Activated T-cell treated with anti-CD3 and anti-CD28 coated beads, Interleukin-2, amount 50 U/mL, for 48 hours (primary cell): ENCODE results near the gene ITGB5.

ENCODE experiments used
- DNase-seq, 2 experiments: peaks; one replicate each; pipeline ENCODE4 v3.0.0-alpha.2; 2020

Gene ITGB5

DNA sequence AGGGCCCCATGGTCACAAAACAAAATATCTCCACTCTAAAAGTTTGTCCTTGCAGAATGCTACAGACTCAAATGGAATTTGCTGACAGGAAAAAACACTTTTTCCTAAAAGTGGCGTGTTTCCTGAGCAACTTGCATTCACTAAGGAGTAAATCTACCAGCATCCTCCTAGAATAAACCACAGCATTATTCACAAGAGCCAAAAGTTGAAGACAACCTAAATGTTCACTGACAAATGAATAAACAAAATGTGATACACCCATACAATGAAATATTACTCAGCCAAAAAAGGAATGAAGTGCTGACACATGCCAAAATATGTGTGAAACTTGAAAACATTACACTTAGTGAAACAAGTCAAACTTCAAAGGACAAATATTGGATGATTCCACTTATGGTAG lies 28.9 kb downstream of the ITGB5 start:
- DNase-seq, result no peak

DNA sequence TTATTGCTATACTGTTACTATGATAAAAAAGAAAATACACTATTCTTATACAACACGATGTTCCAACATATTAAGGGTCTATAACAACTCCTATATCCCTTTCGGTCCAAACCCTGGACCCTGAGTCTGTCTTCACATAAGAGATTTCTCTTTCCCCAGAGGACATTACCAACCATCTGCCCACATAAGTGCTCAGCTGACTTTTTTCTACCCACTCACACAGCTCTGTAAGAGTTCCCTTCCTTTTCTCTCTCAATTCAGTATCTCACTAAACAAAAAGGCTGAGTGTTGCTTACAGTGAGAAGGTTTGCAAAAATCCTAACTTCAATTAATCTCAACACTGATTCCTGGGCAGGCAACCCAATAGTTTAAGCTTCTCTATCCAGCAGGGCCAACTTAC lies 30.5 kb downstream of the ITGB5 start:
- DNase-seq, result no peak

DNA sequence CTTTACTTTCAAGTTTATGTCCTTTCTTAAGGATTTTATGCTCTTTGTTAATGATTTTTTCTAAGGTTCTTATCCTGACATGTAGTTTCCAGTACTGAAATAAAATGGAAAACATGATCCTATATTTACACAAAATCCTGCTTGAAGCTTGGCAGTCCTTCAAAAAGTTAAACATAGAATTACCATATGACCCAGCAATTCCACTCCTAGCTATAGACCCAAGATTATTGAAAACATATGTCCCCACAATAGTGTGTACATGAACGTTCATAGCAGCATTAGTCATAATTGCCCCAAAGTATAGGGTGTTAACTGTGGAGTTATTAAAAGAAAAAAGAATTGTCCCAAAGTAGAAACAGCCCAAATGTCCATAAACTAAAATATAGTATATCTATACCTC lies 33.2 kb downstream of the ITGB5 start:
- DNase-seq, result no peak

DNA sequence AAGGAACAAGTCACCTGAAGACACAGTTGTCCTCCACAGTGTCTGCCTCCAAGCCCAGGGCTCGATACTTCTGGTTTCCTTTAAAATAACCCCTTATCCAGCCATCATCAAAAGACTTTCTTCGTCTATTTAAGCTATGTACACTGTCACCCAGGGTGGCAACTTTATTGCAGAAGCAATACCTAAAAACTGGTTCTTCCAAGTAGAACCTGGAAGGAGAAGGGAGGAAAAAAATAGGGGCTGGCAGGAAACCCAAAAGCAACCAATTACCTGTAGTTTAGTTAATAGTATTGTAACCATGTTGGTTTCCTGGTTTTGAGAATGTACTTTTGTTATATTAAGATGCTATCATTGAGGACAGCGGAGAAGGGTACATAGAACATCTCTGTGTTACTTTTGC lies 33.7 kb downstream of the ITGB5 start:
- DNase-seq, result no peak

DNA sequence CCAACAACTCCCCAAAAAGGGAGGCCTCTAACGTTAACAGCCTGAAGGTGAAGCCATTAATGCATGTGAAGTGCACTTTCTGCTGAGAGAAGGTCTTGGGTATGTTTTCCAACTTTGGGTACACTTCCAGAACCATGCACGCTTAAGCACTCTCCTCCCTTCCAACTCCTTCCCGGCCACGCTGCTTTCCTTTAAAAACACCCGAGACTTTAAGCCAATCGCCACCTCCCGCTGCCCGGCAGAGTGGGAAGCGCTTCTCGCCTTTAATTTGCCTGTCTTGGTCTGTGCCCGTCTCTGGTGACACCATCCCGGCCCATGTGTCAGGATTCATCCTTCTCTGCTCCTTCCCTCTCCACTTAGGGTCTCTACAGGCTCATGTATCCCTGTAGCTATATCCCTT lies 35.3 kb downstream of the ITGB5 start:
- no peak for DNase-seq

DNA sequence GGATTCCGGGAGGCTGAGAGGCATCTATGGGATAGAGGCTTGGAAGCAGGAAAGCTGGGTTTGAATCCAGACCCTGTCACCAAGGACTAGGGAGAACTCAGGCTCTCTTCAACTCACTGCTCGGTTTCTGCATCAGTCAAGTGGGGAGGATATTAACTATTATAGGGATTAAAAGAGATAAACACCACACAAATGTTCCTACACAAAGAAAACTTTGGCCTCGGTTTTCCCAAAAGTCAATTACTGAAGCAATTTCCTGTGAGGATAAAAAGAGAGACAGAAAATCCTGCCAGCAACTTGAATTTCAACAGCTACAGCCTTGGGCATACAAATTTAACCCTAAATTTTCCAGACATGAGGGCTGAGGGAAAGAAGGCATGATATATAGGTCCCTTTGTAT lies 36.0 kb downstream of the ITGB5 start:
- DNase-seq, result no peak

DNA sequence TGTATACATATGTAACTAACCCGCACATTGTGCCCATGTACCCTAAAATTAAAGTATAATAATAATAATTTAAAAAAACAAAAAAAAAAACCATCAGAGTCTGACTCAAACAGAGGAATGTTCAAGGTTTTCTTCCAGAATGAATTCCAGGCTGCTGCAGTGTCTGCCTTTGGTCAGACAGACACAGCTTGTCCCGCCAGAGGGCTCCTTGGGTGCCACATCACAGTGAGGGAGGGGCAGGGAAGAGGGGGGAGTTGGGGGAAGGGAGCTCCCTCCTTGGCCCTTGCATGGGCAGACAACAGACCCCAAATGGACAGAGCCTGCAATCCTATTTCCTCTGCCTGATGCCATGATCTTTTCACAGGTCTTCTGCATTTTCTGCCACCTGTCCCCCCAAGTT lies 36.5 kb downstream of the ITGB5 start:
- no peak for DNase-seq

DNA sequence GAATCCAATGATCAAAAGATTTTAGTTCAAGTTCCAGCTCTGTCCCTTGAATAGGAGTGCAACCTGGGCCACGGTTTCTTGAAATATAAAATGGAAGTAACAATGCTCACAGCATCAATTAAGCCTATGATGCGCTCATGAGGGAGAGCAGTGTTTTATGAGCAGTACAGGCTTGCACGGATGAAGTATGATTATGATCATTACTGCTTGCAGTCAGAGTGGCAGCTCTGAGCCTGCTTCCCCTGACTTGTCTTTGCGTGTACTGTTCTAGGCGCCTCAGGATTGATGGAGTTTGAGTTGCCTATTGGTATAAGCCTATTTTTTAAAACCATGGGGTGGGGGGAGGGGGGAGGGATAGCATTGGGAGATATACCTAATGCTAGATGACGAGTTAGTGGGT lies 37.0 kb downstream of the ITGB5 start:
- no peak for DNase-seq

DNA sequence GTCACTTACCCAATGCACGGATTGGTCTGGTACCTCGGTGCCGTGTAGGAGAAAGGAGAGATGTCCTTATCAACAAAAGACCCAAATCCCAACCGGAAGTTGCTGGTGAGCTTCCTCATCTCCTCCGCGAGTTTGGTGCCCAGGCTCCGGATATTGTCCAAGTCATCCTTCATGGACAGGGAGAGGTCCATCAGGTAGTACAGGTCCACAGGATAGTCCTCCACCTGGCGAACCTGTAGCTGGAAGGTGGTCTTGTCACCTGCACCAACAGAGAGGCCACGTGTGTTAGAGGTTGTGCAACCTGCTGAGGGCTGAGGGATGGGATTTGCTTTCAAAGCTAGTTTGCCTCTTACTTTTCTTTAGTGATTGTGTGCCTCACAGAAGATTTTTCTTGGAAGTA lies 38.9 kb downstream of the ITGB5 start:
- DNase-seq, result no peak

DNA sequence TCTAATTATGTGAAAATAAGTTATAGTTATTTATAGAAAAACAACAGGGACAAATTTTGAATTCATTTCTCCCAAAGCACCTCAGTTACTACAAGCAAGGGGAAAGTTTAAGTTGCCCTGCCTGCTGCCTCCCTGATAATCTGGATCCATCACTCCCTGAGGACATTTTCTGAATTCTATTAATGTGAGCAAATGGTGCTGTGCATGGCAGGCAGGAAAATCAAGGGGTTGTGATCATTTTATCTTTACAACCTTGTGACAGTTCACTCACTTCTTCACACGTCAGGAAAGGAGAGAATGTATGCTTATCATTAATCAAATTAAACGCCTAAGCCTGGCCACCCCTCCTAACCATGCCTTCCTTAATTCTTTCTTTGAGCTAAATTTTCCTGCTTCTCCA lies 39.3 kb downstream of the ITGB5 start:
- DNase-seq, result no peak

DNA sequence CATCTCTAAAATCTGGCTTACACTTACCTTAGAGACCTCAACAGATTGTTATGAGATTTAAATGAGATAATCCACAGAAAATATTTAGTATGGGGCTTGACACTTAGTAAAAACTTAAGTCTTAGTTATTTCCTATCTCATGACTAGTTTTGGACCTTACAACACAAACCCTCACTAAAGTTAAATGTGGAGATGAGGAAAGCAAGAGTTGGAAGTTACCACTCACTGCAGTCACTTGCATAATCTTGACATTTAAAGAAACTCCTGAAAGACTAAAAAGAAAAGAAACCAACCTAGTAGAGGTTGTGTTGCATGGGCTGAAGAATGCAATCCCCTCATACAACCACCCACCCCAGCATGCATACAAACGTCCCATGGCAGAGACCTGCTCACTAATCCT lies 40.1 kb downstream of the ITGB5 start:
- no peak for DNase-seq

DNA sequence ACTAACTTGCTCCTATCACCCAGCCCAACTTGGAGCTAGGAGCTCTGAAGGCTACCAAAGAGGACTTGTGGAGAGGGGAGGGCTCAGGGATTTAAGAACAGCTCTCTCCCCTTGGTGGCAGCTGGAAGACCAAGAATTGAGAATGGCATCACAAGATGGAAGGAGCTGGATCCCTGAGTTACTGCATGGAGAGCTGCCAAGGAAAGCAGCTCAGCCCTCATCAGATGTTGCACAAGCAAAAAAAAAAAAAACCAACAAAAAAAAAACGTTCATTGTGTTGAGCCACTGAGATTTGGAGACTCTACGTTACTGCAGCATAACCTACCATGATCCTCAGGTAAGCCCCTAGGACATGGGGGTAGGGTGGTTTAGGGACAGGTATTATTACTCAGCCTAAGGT lies 41.0 kb downstream of the ITGB5 start:
- no peak for DNase-seq

DNA sequence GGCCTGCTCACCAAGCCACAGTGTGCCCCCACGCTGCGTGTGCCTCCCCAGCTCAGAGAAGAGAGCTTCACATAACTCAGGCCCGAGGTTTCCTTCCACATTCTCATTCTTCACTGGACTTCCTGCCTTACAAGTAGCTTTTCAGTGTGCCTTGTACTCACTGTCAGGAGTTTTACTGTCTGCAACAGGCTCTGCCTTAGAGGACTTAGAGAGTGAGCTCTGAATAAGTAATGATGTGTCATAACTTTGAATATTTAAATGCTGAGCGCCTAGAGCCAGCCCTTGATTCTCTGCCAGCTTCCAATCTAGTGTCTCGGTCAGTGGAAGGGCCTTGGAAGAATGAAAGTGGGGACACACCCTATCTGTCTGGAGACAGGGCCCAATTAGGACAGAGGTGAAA lies 41.8 kb downstream of the ITGB5 start:
- no peak for DNase-seq

DNA sequence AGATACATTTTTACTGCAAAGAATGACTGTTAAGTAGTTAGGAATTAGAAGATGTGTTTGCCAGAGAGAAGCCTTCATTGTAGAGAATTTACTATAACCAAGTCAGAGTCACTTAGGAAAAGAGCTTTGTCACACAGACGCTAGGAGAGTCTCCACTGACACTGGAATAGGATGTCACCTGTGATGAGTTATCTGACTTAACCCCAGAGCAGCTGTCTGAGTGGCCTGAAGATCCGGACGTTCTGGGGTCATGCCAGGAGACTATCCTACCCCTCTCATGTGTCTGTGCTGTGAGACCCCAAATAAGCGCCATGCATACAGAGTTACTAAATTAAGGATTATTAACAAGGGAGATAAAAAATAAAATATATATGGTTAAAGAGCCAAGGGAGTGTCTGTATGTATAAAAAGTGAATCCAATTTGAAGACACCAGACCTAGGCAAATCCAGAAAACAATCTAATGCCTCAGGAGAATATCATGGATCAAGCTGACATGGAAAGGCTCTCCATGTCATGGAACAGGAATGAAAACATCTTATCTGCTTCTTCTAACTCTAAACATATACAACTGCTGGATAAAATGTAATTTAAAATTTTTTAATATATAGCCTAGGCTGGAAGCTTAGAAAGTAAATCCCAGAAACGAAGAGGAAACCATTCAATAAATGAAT lies 43.5 kb downstream of the ITGB5 start:
- no peak for DNase-seq

DNA sequence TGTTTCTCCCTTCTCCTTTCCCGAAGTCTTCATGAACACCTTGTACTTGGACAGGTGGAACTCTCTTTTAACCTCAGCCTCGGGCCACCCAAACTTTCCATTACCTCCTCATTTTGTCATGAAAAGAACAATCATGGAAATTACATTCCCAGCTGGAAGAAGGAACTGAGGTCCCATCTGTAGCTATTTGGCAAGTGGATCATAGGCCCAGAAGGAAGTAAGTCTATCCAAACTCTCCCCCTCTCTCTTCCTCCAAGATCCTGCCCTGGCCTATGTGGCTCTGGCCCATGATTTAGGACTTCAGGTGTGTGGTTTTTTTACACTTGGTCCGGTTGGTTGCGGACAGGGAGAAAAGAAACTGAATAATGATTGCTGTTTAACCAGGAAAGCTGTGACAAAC lies 44.1 kb downstream of the ITGB5 start:
- no peak for DNase-seq

DNA sequence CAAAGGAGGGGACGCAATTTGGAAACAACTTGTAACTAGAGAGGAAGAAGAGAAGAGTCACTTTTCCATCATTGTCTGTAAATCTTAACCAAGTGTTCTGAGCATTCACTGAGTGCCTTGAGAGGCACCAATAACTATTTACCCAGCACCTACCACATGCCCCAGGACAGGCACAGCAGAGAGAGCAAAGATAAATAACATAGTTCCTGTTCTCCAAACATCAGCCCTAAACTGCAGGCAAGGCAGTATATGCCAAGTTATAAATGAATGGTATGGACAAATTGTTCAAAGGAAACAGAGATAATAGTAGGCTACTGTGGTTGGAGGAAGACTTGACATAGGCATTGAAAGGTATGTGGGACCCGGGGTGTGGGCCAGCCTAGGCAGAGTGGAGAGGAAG lies 45.6 kb downstream of the ITGB5 start:
- DNase-seq, result no peak

DNA sequence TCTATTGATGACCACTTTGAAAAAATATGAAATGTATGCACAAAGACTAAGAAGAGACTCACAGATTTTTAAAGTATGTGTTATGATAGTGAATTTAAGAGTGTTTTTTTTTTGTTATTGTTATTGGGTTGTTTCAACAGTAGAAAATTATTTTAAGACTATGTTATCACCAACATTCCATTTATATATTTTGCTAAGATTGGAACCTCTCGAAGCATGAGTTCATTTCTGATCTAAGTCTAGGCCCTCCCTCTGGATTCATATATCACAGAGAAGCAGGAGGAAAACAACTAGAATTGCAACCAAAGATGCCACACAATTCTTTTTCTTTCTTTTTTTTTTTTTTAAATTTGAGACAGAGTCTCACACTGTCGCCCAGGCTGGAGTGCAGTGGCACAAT lies 46.8 kb downstream of the ITGB5 start:
- no peak for DNase-seq

DNA sequence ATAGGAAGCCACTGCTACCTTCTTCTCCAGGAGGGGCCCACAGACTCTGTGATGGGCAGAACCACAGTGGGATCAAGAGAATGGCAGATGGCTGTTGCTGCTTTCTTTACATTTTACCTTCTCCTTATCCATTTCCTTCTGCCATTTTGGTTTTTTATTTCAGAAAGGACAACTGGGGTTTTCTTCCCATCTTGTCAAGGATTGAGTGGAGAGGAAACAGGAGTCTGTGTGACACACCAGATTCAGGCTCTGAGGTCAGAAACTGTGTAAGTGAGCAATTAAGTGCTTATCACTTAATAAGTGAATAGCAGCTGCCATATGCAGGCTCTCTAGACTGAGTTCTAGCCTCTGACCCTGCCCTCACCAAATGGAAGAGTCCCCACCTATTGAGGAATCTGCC lies 47.3 kb downstream of the ITGB5 start:
- DNase-seq, result no peak

DNA sequence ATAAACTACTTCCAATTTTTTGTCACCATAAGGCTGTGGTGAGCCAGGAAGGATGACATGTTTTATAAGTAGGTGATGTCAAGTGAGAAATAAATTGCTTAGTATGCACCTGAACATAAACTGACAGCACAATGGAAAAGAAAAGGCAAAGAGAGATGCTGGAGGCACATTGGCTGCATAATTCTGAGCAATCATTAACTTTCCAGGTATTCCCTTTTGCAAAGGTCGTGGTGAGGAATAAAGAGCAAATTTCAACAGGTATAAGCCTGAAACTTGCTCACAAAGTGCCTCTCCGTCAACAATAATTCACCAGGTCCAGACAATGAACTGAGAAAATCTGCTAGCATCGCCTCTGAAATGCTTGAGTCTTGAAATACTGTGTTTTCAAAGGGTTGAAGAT lies 48.2 kb downstream of the ITGB5 start:
- DNase-seq, result no peak

DNA sequence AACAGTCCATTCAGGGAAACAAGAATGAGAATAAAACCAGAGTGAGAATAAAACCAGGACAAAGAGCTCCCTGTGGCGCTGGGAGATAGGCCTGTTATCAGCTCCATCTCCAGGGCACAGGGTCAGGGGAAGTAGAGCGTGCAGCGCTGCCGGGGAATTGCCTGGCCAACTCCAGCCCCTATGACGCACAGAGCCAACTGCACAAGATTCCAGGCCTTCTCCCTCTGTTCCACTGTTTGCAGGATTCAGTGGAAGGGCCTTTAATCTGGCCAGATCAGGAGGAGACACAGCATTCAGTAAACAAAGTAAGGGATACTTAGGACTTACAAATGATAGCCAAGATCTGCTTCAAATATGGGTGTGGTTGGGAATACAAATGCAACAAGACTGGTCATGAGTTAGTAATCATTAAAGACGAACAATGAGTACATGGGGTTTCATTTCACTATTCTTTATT lies 49.4 kb downstream of the ITGB5 start:
- no peak for DNase-seq

DNA sequence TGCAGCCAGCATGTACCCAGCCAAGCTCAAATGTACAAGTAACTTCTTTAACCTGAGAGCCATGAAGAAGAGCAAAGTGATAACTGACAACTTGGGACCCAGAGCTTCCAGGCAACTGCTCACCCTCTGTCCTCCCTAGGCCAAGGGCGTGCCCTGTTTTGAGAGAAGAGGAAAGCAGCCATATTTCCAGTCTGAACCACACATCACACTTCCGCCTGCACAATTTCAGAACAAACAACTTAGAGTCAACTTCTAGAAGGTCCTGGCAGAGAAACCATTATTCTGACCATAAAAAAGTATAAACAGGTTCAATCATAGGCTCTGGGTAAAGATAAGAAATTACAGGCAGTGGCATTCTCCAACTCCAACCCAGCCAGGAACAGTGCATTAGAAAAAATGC lies 50.1 kb downstream of the ITGB5 start:
- no peak for DNase-seq

DNA sequence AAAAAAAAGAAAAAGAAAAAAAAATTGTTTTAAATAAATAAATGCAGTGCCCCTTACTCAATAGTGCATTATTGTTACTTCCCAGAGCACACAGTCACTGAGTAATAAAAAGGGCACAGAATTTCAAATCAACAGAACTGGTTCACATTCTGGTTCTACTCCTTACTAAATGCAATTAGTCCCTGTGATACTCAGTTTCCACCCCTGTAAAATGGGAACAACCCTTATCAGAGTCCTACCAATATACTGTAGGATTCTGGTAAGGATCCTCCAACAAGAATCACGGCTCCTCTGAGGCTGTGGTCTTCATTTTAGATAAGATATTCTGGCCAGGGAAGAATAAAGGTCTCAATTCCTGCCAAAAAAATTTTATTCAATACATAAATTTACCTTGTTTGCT lies 50.7 kb downstream of the ITGB5 start:
- DNase-seq, result no peak

DNA sequence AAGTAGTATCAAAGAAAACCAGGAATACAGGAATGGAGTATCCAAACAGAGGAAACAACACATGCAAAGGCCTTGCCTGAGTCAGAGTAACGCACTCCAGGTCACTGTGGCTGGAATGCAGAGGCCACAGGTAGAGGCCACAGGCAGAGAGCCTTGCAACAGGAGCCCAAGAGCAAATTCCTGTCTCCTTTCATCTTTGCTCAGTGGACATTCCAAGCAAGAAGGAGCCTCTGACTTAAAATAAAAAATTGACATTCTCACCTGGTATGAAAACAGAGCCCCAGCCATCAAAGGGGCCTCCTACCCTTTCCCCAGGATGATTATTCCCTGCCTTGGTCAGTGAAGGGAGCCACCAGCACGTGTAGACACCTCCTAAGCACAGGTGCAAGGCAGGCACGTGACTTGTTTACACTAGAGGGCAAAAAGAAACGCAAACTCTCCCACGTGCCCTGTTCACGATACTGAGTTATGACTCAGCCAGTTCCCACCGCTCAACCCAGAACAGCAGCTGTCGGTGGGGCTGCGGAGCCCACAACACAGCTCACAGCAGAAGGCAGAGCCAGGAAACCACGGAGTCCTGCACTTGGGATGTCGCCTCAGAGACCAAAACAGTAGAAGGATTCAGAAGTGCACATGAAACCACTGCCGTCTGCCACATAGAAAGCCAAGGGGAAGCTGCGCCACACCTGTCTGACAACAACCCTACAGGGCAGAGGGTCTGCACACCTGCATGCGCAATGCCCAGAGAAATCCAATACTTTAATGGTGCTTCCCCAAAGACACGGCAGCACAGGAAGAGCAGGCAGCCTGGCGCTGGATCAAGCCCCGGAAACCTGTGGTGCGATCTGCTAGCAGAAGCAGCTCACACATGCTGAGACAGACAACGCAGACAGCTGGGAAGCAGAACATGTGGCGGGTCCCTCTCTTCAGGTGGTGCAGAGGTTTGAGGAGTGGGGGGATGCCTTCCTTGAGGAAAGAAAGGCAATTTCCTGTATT lies 52.1 kb downstream of the ITGB5 start:
- peak; percentile 46 to 57 for DNase-seq

DNA sequence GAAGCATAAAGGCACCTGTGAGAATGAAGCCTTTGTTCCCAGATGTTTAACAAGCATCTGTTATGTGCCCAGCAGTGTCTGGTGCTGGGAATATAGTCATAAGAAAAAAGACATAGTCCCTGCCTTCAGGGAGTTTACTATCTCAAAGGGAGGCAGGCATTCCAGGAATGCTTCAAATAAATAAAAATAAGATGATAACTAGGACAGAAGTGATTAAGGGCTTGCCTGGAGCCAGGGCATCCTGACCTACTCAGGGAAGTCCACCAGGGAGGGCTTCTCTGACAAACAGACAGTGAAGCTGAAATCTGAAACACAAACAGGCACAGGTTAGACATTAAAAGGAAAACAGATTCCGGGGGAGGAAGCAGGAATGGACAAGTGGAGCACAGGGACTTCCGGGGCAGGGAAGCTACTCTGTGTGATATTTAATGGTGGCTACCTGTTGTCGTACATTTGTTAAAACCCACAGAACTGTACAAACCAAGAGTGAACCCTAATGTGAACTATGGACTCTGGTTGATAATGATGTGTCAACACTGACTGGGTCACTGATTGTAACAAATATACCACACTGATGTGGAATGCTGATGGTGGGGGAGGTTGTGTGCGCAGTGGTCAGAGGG lies 53.3 kb downstream of the ITGB5 start:
- DNase-seq, result no peak
